Measurements from ENCODE around the gene XYLT1.
"Not testable (repeated sequence)": the region's sequence is repeated elsewhere in the genome, so short reads cannot be mapped to it uniquely, and the experiment has no call there.

XYLT1 gene

DNA sequence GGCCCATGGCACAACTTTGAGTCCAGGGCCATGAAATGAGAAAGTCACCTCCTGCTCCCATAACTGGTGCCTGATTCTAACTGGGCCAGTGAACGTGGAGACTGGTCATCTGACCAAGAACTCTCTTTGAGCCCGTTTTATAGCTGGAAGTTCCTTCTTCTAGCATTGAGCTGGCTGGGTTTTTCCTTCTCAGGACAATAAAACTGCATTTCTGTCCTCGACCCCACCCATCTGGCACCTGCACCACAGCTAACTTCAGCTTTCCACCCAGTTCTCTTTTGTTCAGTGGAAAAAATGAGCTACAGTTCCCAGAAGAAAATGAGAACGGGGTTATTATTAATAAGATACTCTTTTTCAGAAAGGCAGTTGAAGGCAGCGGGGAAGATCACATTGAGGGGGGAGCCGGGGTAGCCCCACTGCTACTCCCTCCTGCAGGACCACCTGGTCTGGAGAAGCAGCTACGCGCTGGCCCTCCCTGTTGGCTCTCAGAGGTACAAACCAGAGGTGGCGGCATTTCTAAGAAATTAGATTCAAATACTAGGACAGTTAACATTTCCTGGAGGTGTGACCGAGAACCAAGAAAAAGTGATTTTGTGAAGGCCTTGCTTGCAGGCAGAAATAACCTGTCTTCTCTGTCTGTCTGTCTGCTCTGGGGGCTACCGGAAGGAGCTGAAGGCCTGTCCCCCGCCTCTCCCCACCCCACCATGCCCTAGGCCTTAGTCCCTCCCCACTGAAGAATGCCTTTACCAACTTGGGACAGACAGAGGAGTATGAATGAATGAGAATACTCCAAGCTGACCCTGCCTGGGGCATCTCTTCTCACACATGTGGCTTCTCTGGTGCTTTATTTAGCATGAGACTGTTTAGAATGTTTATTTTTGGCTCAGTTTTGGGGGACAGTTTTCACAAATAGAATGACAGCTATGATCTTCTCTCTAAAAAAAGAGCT lies 123.9 kb downstream of the XYLT1 start:
- Histone ChIP-seq H3K4me3 (ENCODE audit: low read length) (no peak overlapping the region), H3K9me3 (ENCODE audit: control insufficient read depth, low read depth, low read length) (no peaks in the 10 kb centered on the region), H3K36me3 (ENCODE audit: control insufficient read depth, low read depth, low read length) (no peaks in the 10 kb centered on the region), H3K27me3 (ENCODE audit: control insufficient read depth, insufficient read depth, low read length) (no peaks in the 10 kb centered on the region), H3K27ac (ENCODE audit: low read length) (no peak overlapping the region), H3K4me1 (ENCODE audit: control insufficient read depth, low read depth, low read length) (no peaks in the 10 kb centered on the region), H3K9ac (ENCODE audit: low read length) (no peak overlapping the region)

GRCh38 chr16:17345043-17345442 lies 125.7 kb downstream of the XYLT1 start:
- H3K36me3 ChIP-seq (ENCODE audit: control insufficient read depth, low read depth, low read length), result no peaks in the 10 kb centered on the region
- no peak overlapping the region for H3K9ac ChIP-seq (ENCODE audit: low read length)
- no peaks in the 10 kb centered on the region for H3K27me3 ChIP-seq (ENCODE audit: control insufficient read depth, insufficient read depth, low read length)
- H3K4me3 ChIP-seq (ENCODE audit: low read length), result no peak overlapping the region
- H3K27ac ChIP-seq (ENCODE audit: low read length), result no peak overlapping the region
- H3K4me1 ChIP-seq (ENCODE audit: control insufficient read depth, low read depth, low read length), result no peaks in the 10 kb centered on the region
- no peaks in the 10 kb centered on the region for H3K9me3 ChIP-seq (ENCODE audit: control insufficient read depth, low read depth, low read length)

DNA sequence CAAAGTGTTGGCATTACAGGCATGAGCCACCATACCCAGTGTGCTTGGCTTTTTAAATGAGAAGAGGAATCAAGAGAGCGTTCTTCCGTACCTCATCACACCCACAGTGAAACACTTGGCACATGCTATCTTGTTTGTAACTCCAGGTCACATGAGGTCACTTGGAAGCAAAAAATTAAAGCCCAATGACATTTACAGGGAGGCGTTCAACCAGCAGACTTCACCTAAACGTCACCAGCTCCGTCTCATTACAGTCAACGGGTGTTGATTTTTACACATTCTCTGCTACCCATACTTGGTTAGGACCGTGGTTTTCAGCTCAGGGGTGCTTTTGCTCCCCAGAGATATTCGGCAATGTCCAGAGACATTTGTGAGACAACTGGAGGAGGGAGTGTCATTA lies 127.0 kb downstream of the XYLT1 start:
- Histone ChIP-seq H3K9ac (ENCODE audit: low read length) (no peak overlapping the region), H3K4me1 (ENCODE audit: control insufficient read depth, low read depth, low read length) (no peaks in the 10 kb centered on the region), H3K4me3 (ENCODE audit: low read length) (no peak overlapping the region), H3K36me3 (ENCODE audit: control insufficient read depth, low read depth, low read length) (no peaks in the 10 kb centered on the region), H3K27ac (ENCODE audit: low read length) (no peak overlapping the region), H3K9me3 (ENCODE audit: control insufficient read depth, low read depth, low read length) (no peaks in the 10 kb centered on the region), H3K27me3 (ENCODE audit: control insufficient read depth, insufficient read depth, low read length) (no peaks in the 10 kb centered on the region)

- H3K4me3 ChIP-seq (ENCODE audit: low read length), result no peak overlapping the region
- H3K36me3 ChIP-seq (ENCODE audit: control insufficient read depth, low read depth, low read length), result no peaks in the 10 kb centered on the region
- no peak overlapping the region for H3K27ac ChIP-seq (ENCODE audit: low read length)
- H3K9ac ChIP-seq (ENCODE audit: low read length), result no peak overlapping the region
- no peaks in the 10 kb centered on the region for H3K4me1 ChIP-seq (ENCODE audit: control insufficient read depth, low read depth, low read length)
- H3K27me3 ChIP-seq (ENCODE audit: control insufficient read depth, insufficient read depth, low read length), result no peaks in the 10 kb centered on the region
- H3K9me3 ChIP-seq (ENCODE audit: control insufficient read depth, low read depth, low read length), result no peaks in the 10 kb centered on the region
Observed at GRCh38 chr16:17343028-17343427, 127.7 kb downstream of the XYLT1 start.

GRCh38 chr16:17342031-17342430 lies 128.7 kb downstream of the XYLT1 start:
- H3K4me1 ChIP-seq (ENCODE audit: control insufficient read depth, low read depth, low read length), result no peaks in the 10 kb centered on the region

GRCh38 chr16:17340804-17341203 lies 130.0 kb downstream of the XYLT1 start:
- Histone ChIP-seq H3K4me3 (ENCODE audit: low read length) (no peak overlapping the region), H3K27me3 (ENCODE audit: control insufficient read depth, insufficient read depth, low read length) (no peaks in the 10 kb centered on the region), H3K36me3 (ENCODE audit: control insufficient read depth, low read depth, low read length) (no peaks in the 10 kb centered on the region), H3K27ac (ENCODE audit: low read length) (no peak overlapping the region), H3K9me3 (ENCODE audit: control insufficient read depth, low read depth, low read length) (no peaks in the 10 kb centered on the region), H3K4me1 (ENCODE audit: control insufficient read depth, low read depth, low read length) (no peaks in the 10 kb centered on the region), H3K9ac (ENCODE audit: low read length) (no peak overlapping the region)

More at GRCh38 chr16:17342031-17342430, 128.7 kb downstream of the XYLT1 start:
- Histone ChIP-seq H3K4me3 (ENCODE audit: low read length) (no peak overlapping the region), H3K27ac (ENCODE audit: low read length) (no peak overlapping the region), H3K27me3 (ENCODE audit: control insufficient read depth, insufficient read depth, low read length) (no peaks in the 10 kb centered on the region), H3K36me3 (ENCODE audit: control insufficient read depth, low read depth, low read length) (no peaks in the 10 kb centered on the region), H3K9ac (ENCODE audit: low read length) (no peak overlapping the region), H3K9me3 (ENCODE audit: control insufficient read depth, low read depth, low read length) (no peaks in the 10 kb centered on the region)

DNA sequence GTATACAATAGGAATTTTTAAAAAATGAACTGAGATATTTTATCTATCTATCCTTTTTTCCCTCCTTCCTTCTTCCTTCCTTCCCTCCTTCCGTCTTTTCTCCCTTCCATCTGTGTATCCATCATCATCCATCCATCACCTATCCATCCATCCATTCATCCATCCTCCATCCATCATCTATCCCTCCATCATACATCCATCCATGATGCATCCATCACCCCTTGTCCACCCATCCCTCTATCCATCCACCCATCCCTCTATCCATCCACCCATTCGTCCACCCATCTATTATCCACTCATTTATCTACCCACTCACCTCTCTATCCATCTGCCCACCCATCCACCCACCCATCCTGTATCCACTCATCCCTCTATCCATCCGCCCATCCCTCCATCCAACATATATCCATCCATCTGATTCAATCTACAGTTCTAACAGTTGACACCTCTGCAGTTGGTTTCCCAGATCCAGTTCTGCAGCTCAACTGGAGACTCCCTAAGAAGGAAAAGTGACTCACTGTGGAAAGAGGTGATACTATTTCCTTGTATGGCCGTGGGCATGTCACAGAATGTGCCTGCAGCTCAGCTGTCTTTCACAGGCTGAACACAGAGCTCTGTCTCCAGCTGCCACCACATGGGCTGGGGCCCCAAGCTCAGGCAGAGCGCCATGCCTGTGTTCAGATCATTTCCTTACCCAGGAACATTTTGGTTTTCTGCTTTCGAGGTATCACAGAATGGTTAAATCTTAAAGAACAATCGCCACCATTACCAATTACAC lies 130.8 kb downstream of the XYLT1 start:
- H3K27me3 ChIP-seq (ENCODE audit: control insufficient read depth, insufficient read depth, low read length), result no peaks in the 10 kb centered on the region
- no peak overlapping the region for H3K9ac ChIP-seq (ENCODE audit: low read length)
- H3K4me3 ChIP-seq (ENCODE audit: low read length), result no peak overlapping the region
- H3K9me3 ChIP-seq (ENCODE audit: control insufficient read depth, low read depth, low read length), result no peaks in the 10 kb centered on the region
- no peaks in the 10 kb centered on the region for H3K4me1 ChIP-seq (ENCODE audit: control insufficient read depth, low read depth, low read length)
- no peaks in the 10 kb centered on the region for H3K36me3 ChIP-seq (ENCODE audit: control insufficient read depth, low read depth, low read length)
- no peak overlapping the region for H3K27ac ChIP-seq (ENCODE audit: low read length)

DNA sequence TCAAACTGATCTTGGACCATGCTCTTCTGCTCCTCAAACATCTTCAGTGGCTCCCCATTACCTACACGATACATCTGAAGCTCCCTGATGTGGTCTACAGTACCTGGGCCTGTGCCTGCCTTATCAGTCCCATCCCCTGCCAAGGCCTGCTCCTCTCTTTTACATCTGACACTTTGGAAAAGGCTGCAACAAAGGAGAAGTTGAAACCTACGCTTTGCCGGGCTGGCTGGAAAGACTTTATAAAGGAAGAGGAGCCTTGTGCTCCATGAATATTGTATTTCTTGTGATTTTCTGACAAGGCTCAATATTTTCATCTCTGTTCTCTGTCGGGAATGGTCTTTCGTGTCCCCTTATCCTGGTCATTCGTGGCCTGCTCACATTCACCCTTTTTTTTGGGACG lies 132.5 kb downstream of the XYLT1 start:
- Histone ChIP-seq H3K27me3 (ENCODE audit: control insufficient read depth, insufficient read depth, low read length) (no peaks in the 10 kb centered on the region), H3K9ac (ENCODE audit: low read length) (no peak overlapping the region), H3K27ac (ENCODE audit: low read length) (no peak overlapping the region), H3K36me3 (ENCODE audit: control insufficient read depth, low read depth, low read length) (no peaks in the 10 kb centered on the region), H3K9me3 (ENCODE audit: control insufficient read depth, low read depth, low read length) (no peaks in the 10 kb centered on the region), H3K4me1 (ENCODE audit: control insufficient read depth, low read depth, low read length) (no peaks in the 10 kb centered on the region), H3K4me3 (ENCODE audit: low read length) (no peak overlapping the region)

DNA sequence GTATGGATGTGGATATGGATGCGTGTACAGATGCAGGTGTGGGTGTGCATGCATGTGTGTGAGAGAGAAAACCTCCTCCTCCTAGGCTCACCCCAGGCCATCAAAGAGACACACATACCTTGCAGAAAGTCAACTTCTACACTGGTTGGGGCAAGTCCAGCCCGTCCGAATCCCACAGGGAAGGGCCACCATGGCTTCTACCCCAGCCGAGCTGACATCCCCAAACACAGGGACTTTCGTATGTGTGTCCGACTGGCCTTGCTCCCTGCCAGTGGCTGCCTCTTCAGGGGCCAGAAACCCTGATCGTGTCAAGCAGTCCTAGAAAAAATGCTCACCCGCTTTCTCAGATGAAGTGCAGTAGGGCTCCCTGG lies 134.2 kb downstream of the XYLT1 start:
- no peaks in the 10 kb centered on the region for H3K27me3 ChIP-seq (ENCODE audit: control insufficient read depth, insufficient read depth, low read length)
- no peak overlapping the region for H3K4me3 ChIP-seq (ENCODE audit: low read length)
- H3K9me3 ChIP-seq (ENCODE audit: control insufficient read depth, low read depth, low read length), result no peaks in the 10 kb centered on the region
- no peaks in the 10 kb centered on the region for H3K36me3 ChIP-seq (ENCODE audit: control insufficient read depth, low read depth, low read length)
- no peak overlapping the region for H3K27ac ChIP-seq (ENCODE audit: low read length)
- no peaks in the 10 kb centered on the region for H3K4me1 ChIP-seq (ENCODE audit: control insufficient read depth, low read depth, low read length)
- no peak overlapping the region for H3K9ac ChIP-seq (ENCODE audit: low read length)

DNA sequence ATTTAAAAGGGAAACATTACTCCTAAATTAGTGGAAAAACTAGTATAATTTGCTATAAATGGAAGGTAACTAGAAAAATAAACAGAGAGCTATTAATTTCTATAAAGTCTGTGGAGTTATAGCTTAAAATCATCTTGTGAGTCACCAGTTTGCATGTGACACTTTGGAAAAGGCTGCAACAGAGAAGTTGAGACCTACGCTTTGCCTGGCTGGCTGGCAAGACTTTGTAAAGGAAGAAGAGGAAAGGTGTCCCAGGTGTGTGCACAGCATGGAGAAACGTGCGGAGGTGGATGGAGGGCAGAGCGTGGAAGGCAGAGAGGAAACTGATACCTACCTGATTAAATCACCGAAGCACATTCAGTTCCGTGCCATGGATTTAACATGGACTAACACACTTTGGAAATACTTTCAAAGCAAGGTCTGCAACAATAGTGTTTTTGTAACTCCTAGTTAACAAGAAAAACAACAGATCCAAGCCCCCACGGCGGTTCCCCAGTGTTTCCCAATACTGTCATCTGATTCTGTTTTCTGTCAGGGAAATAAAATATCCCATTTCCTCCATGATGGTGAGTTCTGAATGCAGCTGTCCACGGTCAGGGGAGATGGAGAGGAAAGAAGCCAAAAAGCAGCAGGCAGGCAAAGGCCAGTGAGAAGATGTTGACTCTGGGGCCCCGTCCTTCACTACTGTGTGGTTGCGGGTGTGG lies 134.8 kb downstream of the XYLT1 start:
- Histone ChIP-seq H3K9me3 (ENCODE audit: control insufficient read depth, low read depth, low read length) (no peaks in the 10 kb centered on the region), H3K4me1 (ENCODE audit: control insufficient read depth, low read depth, low read length) (no peaks in the 10 kb centered on the region), H3K9ac (ENCODE audit: low read length) (no peak overlapping the region), H3K36me3 (ENCODE audit: control insufficient read depth, low read depth, low read length) (no peaks in the 10 kb centered on the region), H3K4me3 (ENCODE audit: low read length) (no peak overlapping the region), H3K27me3 (ENCODE audit: control insufficient read depth, insufficient read depth, low read length) (no peaks in the 10 kb centered on the region), H3K27ac (ENCODE audit: low read length) (no peak overlapping the region)

DNA sequence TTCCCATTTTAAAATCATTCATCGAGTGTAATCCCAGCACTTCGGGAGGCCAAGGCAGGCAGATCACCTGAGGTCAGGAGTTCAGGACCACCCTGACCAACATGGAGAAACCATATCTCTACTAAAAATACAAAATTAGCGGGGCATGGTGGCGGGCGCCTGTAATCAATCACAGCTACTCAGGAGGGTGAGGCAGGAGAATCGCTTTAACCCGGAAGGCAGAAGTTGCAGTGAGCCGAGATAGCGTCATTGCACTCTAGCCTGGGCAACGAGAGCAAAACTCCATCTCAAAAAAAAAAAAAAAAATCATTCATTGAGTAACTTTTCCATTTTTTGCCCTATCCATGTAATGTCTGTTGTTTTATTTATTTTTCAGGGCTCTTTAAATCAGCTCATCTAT lies 135.4 kb downstream of the XYLT1 start:
- H3K9me3 ChIP-seq (ENCODE audit: control insufficient read depth, low read depth, low read length); H3K9ac ChIP-seq (ENCODE audit: low read length); H3K27ac ChIP-seq (ENCODE audit: low read length); H3K36me3 ChIP-seq (ENCODE audit: control insufficient read depth, low read depth, low read length); H3K4me3 ChIP-seq (ENCODE audit: low read length); H3K4me1 ChIP-seq (ENCODE audit: control insufficient read depth, low read depth, low read length); H3K27me3 ChIP-seq (ENCODE audit: control insufficient read depth, insufficient read depth, low read length): not testable (repeated sequence)

All from iPS-18a (cell line).